GM19351 (cell line): ENCODE results near the gene SIPA1.
A peak's percentile ranks its signal among the peaks of the same experiment; 100 is the strongest.

ENCODE experiments used
- ATAC-seq: cut with Tn5 transposase; IDR thresholded peaks from one replicate; pipeline ENCODE4 v1.9.1; 2021; ENCODE audit warnings: mild to moderate bottlenecking, moderate library complexity; ENCODE audit not compliant: unreplicated experiment

SIPA1 gene

GRCh38 chr11:65609229-65609628 lies 28.7 kb upstream of the SIPA1 start:
- ATAC-seq: no peak

GRCh38 chr11:65609665-65610064 lies 28.2 kb upstream of the SIPA1 start:
- no peak for ATAC-seq

DNA sequence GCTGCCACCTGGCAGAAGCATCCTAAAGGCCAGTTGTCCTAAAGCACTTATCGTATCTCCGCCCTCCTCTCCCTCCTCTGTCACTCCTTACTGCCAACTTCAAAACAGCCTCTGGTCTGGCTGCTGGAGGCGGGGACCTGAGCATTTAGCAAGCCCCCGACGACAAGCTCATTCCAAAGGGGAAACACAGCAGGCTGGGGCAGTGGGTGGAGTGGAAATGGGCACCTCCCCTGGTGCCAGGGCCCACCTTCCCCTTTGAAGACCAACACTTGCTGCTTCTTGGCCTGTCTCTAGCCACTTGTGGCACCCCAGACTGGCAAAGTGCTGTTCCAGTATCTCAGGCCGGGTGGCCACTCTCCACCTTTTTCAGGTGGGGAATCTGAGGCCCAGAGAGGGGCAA lies 27.5 kb upstream of the SIPA1 start:
- ATAC-seq: no peak

DNA sequence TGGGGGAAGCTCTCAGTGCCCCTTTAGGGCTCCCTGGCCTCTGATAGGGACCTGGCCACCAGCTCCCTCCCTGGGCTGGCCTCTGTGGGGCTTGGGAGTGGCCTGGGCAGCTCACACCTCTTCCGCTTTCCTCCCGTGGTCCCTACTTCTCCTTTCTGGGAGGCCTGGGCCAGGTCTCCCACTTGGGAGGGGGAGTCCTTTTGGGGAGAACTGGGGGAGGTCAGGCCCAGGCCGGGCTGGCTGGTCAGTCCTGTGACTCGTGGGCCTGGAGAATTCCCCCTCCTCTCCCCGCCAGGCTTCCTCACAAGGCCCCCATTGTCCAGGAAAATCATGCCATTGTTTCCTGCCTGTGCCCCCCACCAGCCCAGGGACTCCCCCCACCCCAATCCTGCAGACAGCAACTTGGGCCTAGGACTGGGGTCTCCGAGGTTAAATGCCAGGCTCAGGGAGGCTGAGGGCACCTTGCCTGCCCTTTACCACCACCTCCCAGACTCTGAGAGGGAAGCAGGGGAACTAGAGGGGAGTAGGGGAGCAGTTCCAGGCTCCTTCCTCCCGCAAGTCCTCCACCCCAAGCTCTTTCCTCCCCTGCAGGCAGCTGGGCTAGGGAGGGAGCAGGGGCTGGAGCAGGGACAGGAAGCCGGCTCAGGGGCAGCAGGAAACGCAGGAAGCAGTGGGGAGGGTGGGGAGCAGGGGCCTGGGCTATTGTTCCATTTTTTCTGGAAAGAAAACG lies 26.7 kb upstream of the SIPA1 start:
- ATAC-seq: no peak

DNA sequence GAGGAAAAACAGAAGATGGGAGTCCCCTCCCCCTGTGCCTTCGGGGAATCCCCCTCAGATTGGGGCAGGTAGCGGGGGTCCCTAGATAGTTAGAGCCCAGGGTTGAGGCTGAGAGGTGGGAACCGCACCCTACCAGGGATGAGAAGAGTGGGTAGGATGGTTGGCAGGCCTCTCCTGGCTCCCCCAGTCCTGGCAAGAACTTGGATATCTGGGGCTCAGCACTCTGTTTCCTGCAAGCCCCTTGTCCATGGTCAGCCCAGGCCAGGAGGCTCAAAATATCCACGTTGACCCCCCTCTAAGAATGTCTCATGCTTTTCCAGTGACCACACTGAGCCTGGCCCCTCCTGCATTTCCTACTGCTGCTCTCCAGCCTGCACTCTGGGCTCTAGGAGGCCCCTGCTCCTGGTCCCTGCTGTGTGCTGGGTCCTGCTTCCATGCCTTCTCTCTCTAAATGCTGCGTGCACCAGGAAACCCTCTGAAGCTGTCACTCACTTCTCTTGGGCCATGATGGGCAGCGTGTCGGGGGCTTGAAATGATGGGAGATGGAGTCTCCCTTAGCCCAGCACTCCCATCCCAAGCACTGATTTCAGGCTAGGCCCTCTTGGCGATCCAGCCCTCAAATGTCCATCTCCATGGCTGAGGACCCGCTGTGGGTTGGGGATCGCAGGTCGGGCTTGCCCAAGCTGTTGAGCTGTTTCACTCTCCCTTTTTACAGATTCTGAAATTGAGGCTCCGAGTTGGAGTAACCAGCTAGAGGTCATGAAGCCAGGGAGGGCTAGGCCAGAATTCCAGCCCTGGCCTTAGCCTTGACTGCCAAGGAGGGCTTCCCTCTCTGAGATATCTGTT lies 25.9 kb upstream of the SIPA1 start:
- ATAC-seq: no peak

DNA sequence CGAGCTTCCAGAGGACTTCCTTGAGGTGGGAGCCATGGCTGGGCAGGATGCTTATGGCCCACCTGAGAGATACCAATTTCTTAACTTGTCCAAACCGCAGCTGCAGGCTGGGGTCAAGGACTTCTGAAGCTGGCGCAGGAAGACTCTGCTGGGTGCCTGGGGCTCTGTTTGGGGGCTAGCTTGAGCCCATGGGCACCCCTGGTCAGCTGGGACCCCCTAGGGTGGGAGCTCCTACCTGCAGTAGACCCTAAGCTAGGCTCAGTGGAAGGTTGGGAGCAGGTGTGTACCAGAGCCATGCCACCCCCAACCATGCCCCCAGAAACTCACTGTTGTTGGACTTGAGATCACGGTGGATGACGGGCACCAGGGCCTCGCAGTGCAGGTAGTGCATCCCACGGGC lies 25.2 kb upstream of the SIPA1 start:
- ATAC-seq: no peak

- no peak for ATAC-seq
Measured at GRCh38 chr11:65613091-65613928, 24.6 kb upstream of the SIPA1 start.

- peak; percentile 85 for ATAC-seq
Measured at GRCh38 chr11:65615229-65615949, 22.5 kb upstream of the SIPA1 start, which contains the start of gene PCNX3. Gene PCNX3, plus strand, starts transcription at chr11:65615776. Its CDS starts 536 bp downstream, at chr11:65616312.

- ATAC-seq: no peak
Measured at GRCh38 chr11:65615950-65616574, 21.8 kb upstream of the SIPA1 start.

DNA sequence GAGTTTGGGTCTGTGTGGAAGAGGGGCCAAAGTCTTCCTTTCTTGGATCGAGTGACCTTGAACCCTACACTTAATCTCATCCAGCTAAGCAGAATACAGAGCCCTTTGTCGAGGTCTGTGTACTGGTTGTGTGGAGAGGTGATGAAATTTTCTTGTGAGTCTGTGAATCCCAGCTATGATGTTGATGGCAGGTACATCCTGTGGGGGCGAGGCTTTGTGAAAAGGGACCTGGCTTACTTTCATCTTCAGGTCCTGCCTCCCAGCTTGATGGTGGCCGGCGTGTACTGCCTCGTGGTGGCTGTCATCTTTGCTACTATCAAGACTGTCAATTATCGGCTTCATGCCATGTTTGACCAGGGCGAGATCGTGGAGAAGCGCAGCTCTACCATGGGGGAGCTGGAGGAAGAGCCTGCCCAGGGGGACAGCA lies 21.3 kb upstream of the SIPA1 start:
- no peak for ATAC-seq

- ATAC-seq: no peak
Measured at GRCh38 chr11:65617136-65617850, 20.6 kb upstream of the SIPA1 start.

- ATAC-seq: no peak
Measured at GRCh38 chr11:65617990-65618751, 19.7 kb upstream of the SIPA1 start.

DNA sequence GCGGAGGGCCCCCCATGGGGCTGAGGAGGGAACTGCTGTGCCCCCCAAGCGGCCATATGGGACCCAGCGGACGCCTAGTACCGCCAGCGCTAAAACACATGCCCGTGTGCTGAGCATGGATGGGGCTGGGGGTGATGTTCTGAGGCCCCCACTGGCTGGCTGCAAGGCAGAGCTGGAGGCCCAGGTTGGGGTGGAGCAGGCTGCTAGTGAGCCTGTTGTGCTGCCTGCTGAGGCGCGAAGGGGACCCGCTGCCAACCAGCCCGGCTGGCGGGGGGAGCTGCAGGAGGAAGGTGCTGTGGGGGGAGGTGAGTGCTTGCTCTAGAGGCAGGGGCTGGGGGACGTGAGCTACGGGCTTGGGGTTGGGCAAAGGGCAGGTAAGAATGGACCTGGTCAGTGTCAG lies 19.1 kb upstream of the SIPA1 start:
- no peak for ATAC-seq

GRCh38 chr11:65619281-65619928 lies 18.5 kb upstream of the SIPA1 start:
- ATAC-seq: no peak

DNA sequence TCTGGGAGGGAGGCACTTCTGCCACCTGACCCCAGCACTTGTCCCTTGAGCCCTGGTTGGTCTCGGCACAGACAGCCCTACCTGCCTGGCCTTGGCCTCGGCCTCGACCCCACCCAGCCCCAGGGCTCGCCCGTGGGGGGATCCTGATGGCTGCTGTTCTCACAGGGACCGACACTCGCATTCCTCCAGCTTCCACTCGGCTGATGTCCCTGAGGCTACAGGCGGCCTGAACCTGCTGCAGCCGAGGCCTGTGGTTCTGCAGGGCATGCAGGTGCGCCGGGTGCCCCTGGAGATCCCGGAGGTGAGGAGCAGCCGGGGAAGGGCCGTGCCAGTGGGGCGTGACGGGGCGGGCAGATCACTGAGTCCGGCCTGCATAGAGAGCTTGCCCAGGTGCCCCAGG lies 17.2 kb upstream of the SIPA1 start:
- ATAC-seq: no peak

- ATAC-seq: no peak
Measured at GRCh38 chr11:65621460-65621859, 16.4 kb upstream of the SIPA1 start.

GRCh38 chr11:65622011-65622410 lies 15.9 kb upstream of the SIPA1 start:
- no peak for ATAC-seq

DNA sequence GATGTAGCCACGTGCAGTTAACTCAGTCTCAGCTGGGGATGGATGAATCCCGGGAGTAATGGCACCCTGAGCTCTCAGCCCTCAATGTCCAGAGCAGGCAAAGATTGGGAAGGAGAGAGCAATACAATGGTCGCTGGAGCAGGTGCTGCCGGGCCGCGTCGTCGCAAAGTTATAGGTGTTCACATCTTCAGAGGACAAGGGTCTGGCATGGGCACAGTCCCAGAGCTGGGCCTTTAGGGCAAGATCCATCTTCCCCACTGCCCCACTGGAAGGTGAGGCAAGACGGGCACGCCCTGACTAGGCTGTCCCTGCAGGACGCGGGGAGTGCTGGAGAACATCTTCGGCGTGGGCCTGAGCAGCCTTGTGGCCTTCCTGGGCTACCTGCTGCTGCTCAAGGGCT lies 14.7 kb upstream of the SIPA1 start:
- ATAC-seq: no peak
